ENCODE data around the gene HUWE1. TPM values are rescaled to one million over a fixed set of nuclear protein-coding genes. Genes with fewer than 3 reads are reported as not detected.

The HUWE1 gene
- total RNA-seq, 1 experiment from 2014 or later, result 277 TPM

GRCh38 chrX:53584891-53585290 is 101.6 kb downstream of the HUWE1 start (continued):
- TF ChIP-seq STAT6 (CRISPR knock-in tag; conservative IDR thresholded peaks at IDR 0.05; ENCODE audit: low read depth) (no peak), ZNF425 (CRISPR knock-in tag; conservative IDR thresholded peaks at IDR 0.05) (no peak), ZNF219 (CRISPR knock-in tag; IDR thresholded peaks at IDR 0.05; ENCODE audit: borderline replicate concordance) (no peak), NR3C1 (CRISPR knock-in tag; conservative IDR thresholded peaks at IDR 0.05; ENCODE audit: low read depth) (no peak), GTF2I (CRISPR knock-in tag; conservative IDR thresholded peaks at IDR 0.05) (no peak), ARID4B (CRISPR knock-in tag; IDR thresholded peaks at IDR 0.05; ENCODE audit: borderline replicate concordance) (no peak), OVOL2 (CRISPR knock-in tag; IDR thresholded peaks at IDR 0.05; ENCODE audit: borderline replicate concordance) (no peak), ZSCAN18 (CRISPR knock-in tag; IDR thresholded peaks at IDR 0.05) (no peak), NR2C2 (CRISPR knock-in tag; IDR thresholded peaks at IDR 0.05) (no peak), CREB1 (CRISPR knock-in tag; IDR thresholded peaks at IDR 0.05) (no peak)

- Mint-ChIP-seq H3K4me3 (no peak overlapping the region), H3K36me3 (peaks cover 77% of the 10 kb centered on the region), H3K27me3 (ENCODE audit: low read depth) (no peaks in the 10 kb centered on the region), H3K4me1 (no peaks in the 10 kb centered on the region), H3K9me3 (peaks cover 8% of the 10 kb centered on the region), H3K27ac (no peak overlapping the region)
- DNase-seq (ENCODE audit: low spot score), result no peak
- POLR2A ChIA-PET, result no interaction called here
- ATAC-seq, result no peak
- TF ChIP-seq MLX (CRISPR knock-in tag; IDR thresholded peaks at IDR 0.05) (no peak), TCF7 (CRISPR knock-in tag; IDR thresholded peaks at IDR 0.05; ENCODE audit: low read depth) (no peak), CTCF (IDR thresholded peaks at IDR 0.05) (no peak), CREM (CRISPR knock-in tag; IDR thresholded peaks at IDR 0.05) (no peak)
- CTCF ChIA-PET, result no interaction called here
Observed at GRCh38 chrX:53583571-53583970, 102.9 kb downstream of the HUWE1 start.
